CD4-positive, alpha-beta T cell treated with Interleukin-17A for 4 hours (primary cell): ENCODE measurements around the gene BIRC7.

Source experiments
- DNase-seq: peaks from one replicate; pipeline ENCODE4 v3.0.0-alpha.2; 2020; ENCODE audit warnings: mixed read lengths

BIRC7 gene, protein sequence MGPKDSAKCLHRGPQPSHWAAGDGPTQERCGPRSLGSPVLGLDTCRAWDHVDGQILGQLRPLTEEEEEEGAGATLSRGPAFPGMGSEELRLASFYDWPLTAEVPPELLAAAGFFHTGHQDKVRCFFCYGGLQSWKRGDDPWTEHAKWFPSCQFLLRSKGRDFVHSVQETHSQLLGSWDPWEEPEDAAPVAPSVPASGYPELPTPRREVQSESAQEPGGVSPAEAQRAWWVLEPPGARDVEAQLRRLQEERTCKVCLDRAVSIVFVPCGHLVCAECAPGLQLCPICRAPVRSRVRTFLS

DNA sequence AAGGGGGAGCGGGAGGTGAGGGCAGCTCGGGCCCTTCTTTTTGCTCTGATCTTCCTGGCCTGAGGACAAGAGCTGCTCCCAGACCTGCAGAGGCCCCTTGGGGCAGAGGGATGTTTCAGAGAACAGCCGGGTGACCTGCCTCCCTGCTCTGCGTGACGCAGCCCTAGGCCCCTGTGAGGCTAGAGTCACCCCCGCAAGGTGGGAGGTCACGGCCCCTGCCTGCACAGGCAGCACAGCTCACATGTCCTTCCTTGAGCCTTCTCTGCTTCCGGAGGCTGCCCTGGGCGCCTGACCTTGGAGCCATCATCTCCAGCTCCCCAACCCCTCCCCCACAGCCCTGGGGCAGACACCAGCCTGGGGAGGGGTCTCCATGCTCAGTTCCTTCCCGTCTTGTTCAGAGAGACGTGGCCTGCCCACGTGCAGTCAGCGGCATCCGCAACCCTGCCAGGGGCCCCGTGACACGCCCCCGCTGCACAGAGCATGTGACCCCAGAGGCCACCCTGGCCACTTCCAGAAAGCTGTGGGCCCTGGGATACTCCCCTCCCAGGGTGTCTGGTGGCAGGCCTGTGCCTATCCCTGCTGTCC lies at the start of gene BIRC7:
Gene BIRC7 (plus strand): TSS at position 507 of the 585 bp plus-strand sequence. CDS start 192 bp downstream, outside the sequence.
- DNase-seq, result no peak

DNA sequence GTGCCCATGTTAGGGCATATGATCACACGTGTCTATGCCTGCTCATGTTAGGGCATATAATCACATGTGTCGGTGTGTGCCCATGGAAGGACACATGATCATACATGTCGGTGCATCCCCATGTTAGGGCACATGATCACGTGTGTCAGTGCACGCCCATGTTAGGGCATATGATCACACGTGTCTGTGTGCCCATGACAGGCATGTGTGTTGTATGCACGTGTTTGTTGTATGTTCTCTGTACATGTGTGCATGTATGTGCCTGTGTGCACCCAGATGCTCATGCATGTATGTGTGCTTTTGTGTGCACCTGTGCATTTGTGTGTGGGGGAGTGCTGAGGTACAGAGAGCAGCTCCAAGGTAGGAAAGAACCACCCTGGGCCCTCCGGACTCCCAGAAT lies 49.6 kb upstream of the BIRC7 start:
- DNase-seq, result no peak

DNA sequence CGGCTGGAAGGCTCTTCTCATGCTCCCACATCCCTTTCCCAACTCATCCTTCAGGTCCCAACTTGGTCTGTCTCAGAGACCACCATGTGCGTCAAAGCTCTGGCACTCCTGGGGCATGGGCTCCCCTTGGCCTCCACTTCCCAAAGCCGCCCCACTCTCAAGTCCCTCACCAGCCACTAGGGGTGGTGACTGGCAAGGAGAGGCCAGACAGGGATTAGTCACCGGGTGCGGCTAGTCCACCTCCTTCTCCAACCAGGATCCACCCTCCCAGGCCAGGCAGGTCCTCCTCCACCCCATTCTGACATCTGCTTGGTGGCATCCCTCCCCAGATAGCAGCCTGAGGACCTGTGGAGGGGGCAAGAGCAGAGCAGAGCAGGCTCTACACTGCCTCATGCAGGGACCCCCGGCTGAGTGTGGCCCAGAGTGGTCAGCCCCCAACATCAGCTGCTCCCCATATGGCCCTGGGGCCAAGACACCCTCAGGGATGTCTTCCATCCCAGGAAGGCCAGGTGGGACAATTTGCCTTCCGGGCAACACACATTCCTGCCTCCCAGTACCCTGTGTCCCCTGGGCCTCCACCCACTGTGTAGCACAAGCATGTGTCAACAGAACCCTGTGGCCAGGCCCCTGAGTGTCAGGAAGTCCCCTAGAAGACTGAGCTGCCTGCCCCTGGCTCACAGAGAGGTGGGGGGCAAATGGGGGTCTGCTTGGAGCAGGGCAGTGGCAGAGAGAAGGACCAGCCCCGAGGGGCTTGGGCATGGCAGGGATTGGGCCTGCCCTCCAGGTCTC lies 49.0 kb upstream of the BIRC7 start:
- DNase-seq, result no peak

GRCh38 chr20:63187338-63188158 lies 48.2 kb upstream of the BIRC7 start:
- DNase-seq, result no peak

- no peak for DNase-seq
Observed at GRCh38 chr20:63188159-63188442, 47.6 kb upstream of the BIRC7 start.

- no peak for DNase-seq
Observed at GRCh38 chr20:63188641-63189321, 46.9 kb upstream of the BIRC7 start.

DNA sequence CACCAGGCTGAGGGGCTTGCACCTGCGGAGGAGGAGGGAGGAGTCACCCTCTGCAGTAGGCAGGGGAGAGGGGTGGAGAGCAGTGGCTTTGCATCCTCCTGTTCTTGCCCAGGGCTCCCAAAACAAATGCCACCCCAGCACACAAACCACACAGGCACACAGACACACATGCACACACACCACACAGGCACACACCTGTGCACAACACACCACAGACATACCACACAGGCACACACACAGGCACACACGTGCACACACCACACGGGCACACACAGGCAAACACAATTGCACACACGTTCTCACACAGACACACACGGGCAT lies 46.4 kb upstream of the BIRC7 start:
- no peak for DNase-seq

DNA sequence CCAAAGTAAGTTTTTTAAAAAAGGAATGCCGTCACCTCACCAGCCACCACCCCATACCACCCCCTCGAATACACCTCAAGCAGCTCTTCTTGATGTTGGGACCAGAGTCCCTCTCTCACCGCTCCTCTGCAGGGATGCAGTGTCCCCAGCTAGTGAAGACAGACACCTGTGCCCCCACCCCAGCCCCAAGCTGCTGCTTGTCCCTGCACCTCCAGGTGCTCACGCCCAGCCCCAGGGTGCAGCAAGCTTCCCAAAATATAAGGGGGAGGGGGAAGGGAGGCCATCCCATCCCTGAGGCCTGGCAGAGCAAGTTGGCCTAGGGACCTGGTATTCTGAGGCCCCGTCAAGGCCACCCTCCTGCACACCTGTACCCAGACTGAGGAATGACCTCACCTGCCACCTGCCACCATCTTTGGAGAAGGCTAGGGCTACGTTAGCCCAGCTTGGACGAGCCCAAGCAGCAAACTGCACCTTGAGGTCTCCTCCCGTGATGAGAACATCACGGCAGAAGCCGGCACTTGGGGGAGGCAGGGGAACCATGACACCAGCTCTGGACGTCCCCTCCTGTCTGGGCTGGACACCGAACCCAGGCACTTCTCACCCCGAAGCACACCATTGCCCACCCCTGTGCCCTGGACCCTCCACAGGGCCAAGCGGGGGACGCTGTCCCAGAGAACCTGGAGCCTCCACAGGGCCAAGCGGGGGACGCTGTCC lies 45.7 kb upstream of the BIRC7 start:
- no peak for DNase-seq

DNA sequence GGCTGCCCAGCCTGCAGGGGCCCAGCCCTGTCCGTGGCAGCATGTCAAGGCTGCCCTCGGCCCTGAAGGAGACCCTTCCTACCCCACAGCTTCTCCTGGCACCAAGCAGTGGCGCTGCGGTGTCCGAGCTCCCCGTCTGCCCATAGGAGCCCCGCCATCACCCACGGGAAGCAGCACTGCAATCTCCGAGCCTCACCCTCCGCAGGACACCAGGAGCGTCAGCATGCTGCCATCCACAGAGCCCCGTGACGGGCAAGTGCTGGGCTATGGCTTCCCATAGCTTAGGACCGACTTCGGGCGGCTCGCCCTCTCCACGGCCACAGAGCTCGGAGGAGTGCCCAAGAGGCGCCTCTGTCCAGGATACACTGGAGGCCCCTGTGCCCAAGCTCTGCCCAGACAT lies 44.9 kb upstream of the BIRC7 start:
- no peak for DNase-seq

- no peak for DNase-seq
Observed at GRCh38 chr20:63191400-63191799, 44.3 kb upstream of the BIRC7 start.

- DNase-seq, result no peak
Observed at GRCh38 chr20:63192721-63193120, 43.0 kb upstream of the BIRC7 start.

DNA sequence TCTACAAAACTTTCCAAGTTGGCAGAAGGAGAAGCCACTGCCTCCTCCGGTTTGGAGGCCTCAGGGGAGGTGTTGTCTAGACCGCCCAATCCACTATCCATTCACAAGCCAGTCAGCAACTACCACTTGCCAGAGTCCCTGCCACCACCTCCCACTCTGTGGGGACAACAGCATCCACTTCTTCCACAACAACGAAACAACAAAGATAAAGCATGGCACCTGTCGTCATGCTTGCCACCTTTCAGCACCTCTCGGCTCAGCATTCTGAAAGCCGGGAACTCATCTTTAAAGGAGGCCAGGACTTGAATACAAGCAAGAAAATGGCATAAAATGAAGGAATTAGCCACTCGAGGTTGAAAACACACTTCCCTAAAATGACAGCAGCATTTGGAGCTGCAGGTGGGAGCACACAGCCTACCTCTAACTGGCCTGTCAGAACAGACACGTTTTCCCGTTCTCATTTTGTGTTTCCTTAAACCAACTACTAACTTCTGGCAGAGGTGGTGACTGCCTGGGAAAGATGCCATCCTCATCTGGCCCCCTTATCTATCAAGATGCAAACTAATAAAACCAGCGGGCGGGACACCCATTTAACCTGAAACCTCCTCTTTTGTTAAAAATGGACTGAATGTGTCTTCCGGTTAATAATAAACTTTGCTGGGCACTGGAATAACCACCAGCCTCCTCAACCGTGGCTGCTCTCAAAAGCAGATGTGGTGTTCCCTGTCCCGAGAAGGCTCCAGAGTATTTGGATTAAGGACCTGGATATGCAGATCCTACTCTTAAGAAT lies 41.5 kb upstream of the BIRC7 start:
- DNase-seq, result no peak

- no peak for DNase-seq
Observed at GRCh38 chr20:63194797-63195173, 40.9 kb upstream of the BIRC7 start.

- DNase-seq, result no peak
Observed at GRCh38 chr20:63196768-63197470, 38.8 kb upstream of the BIRC7 start.

DNA sequence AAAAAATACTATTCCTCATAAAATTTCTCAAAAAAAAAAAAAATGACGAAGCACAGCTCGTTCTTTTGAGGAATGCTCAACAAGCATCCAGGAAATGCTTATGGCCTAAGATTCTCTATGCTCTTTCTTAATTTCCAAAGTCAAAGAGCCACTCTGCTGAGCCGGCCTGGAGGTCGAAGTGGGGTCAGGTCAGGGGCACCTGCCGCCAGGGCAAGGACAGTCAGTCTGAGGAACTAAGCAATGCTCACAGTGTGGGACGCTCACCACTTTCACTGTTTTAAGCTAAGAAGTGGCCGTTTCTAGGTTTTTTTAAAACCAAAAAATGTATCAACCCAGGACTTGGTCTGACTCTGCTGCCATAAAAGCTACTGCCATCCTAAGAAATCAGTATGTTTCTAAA lies 37.1 kb upstream of the BIRC7 start:
- no peak for DNase-seq

DNA sequence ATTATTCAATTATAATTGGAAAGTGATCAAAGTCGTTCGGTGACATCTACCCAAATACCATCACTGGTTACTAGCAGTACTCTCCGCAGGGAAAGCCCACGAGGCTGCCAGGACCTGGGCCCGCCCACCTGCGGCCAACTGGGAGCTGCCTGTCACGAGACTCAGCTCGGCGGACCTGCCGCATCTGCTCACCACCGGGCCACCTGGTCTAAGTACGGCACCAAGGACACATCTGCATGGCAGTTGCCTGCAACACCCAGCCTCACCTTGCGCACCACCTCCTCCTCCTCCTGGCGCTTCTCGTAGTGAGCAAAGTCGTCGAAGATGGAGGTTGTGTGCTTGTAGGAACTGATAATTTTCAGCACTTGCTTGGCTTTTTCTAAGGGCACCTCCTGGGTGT lies 33.7 kb upstream of the BIRC7 start:
- DNase-seq, result no peak

DNA sequence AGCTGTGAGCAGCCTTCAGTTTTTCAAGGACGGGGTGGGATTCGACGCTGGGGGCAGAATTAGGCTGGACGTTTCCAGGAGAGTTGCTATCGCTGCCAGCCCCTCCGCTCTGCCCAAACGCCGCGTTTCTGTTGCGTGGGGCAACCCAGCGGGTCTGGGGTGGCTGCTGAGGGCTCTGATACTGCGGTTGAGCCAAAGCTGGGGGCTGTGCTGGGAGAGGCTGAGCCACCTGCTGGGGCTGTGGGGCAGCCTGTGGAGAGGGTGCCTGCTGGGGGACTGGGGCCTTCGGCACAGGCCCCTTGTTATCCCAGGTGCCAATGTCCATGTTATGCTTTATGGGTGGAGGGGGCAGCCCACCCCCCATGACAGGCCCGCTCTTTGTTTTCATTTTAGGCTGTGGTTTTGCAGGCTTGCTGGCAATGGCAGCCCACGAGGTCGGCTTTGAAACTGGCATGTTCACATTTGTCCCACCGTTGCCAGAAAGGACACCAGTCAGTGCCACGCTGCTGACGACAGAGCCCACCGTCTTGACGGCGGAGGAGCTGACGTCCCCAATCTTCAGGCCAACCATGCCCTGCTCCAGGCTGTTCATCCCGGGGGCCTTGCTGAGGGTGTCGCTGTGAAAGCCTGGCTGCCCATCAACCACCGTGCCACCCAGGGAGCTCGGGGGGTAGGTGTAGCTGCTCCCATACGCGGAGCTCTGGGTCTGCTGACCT lies 32.7 kb upstream of the BIRC7 start:
- no peak for DNase-seq

GRCh38 chr20:63204362-63204761 lies 31.3 kb upstream of the BIRC7 start:
- no peak for DNase-seq

- no peak for DNase-seq
Observed at GRCh38 chr20:63205896-63206295, 29.8 kb upstream of the BIRC7 start.

DNA sequence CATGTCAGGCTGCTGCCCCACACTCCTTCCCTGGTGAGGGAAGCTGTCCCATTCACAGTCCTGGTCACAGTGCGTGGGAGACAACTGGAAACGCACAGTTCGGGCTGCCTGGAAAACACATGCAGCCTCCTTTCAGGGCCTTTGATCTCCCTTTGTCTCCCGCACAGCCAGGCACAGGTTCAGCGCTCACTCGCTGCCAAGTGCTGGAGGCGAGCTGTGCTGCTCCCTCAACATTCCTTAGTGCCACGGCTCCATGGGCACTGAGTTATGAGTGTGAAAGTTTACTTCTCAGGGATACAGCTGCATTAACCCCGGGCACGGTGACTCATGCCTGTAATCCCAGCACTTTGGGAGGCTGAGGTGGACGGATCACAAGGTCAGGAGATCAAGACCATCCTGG lies 28.8 kb upstream of the BIRC7 start:
- no peak for DNase-seq
